ENCODE data around the gene CFAP46. TPM values are rescaled to one million over a fixed set of nuclear protein-coding genes. Genes with fewer than 3 reads are reported as not detected.

CFAP46 gene
- total RNA-seq, 1 experiment from 2014 or later: 3.3 TPM

DNA sequence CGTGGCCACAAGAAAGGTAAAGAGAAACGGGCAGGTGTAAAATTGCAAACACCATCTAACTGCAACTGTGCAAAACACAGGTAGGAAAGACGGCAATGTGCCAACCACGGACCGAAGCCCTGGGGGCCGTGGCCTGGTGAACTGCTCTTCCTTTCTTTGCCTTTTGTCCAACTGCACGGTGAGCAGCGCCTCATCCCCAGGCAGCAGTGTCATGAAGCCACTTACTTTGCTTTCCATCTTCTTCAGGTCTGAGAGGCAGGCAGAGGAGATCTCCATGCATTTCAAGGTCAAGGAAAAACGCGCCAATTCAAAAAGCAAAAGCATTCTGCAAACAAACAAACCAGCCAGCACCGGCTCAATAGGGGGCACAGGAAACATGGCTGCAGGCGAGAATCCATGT lies 12.9 kb downstream of the CFAP46 start (continued):
- TF ChIP-seq, protein P1, sequence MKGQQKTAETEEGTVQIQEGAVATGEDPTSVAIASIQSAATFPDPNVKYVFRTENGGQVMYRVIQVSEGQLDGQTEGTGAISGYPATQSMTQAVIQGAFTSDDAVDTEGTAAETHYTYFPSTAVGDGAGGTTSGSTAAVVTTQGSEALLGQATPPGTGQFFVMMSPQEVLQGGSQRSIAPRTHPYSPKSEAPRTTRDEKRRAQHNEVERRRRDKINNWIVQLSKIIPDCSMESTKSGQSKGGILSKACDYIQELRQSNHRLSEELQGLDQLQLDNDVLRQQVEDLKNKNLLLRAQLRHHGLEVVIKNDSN (CRISPR knock-in tag; IDR thresholded peaks at IDR 0.05): no peak

DNA sequence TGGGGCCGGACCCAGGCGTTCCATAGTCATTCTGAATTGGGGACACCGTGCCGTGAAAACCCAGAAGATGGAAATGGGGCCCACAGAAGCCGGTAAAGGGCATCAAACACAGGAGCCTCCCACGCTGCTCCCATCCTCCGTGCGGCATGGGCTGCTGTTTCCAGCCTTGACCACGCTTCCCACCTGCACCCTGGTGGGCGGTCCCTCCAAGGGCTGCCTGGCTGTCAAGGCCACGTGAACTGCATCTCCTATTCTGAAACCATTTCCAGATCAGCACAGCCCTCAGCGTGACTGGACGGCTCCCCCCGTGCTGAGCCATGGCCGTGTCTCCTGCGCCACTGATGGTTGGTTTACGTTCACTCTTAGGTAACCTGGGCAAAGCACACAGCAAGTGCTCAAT lies 14.1 kb downstream of the CFAP46 start:
- Mint-ChIP-seq H3K27me3 (ENCODE audit: low read depth) (no peaks in the 10 kb centered on the region), H3K4me3 (no peak overlapping the region), H3K27ac (no peak overlapping the region), H3K36me3 (no peaks in the 10 kb centered on the region), H3K4me1 (no peaks in the 10 kb centered on the region), H3K9me3 (no peaks in the 10 kb centered on the region)
- POLR2A ChIA-PET: no interaction called here
- no peak for TF ChIP-seq ZNF263 (CRISPR knock-in tag; IDR thresholded peaks at IDR 0.05; ENCODE audit: low read depth)
- TF ChIP-seq, protein P2, sequence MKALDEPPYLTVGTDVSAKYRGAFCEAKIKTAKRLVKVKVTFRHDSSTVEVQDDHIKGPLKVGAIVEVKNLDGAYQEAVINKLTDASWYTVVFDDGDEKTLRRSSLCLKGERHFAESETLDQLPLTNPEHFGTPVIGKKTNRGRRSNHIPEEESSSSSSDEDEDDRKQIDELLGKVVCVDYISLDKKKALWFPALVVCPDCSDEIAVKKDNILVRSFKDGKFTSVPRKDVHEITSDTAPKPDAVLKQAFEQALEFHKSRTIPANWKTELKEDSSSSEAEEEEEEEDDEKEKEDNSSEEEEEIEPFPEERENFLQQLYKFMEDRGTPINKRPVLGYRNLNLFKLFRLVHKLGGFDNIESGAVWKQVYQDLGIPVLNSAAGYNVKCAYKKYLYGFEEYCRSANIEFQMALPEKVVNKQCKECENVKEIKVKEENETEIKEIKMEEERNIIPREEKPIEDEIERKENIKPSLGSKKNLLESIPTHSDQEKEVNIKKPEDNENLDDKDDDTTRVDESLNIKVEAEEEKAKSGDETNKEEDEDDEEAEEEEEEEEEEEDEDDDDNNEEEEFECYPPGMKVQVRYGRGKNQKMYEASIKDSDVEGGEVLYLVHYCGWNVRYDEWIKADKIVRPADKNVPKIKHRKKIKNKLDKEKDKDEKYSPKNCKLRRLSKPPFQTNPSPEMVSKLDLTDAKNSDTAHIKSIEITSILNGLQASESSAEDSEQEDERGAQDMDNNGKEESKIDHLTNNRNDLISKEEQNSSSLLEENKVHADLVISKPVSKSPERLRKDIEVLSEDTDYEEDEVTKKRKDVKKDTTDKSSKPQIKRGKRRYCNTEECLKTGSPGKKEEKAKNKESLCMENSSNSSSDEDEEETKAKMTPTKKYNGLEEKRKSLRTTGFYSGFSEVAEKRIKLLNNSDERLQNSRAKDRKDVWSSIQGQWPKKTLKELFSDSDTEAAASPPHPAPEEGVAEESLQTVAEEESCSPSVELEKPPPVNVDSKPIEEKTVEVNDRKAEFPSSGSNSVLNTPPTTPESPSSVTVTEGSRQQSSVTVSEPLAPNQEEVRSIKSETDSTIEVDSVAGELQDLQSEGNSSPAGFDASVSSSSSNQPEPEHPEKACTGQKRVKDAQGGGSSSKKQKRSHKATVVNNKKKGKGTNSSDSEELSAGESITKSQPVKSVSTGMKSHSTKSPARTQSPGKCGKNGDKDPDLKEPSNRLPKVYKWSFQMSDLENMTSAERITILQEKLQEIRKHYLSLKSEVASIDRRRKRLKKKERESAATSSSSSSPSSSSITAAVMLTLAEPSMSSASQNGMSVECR (CRISPR knock-in tag; IDR thresholded peaks at IDR 0.05; ENCODE audit: borderline replicate concordance): no peak
- CTCF ChIA-PET: no interaction called here
- ATAC-seq (no peak), DNase-seq (ENCODE audit: low spot score) (no peak)

DNA sequence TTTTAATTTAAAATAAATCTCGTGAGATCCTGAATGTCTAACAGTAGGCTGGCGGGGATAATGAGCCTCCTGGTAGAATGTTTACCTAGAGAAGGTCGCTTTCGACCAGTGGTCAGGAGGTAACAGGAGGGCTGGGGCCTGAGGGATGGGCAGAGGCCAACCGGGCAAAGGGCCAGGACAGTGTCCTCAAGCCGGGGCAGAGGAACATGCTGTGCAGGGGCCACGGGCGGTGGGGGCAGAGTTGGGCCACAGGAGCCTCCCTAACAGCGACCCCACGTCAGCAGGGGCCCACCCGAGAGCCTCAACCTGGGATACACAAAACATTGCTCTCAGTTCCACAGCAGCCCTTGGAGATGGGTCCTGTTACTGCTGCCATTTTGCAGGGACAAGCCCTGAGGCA lies 14.5 kb downstream of the CFAP46 start:
- CTCF ChIA-PET: no interaction called here
- ATAC-seq: no peak
- POLR2A ChIA-PET: no interaction called here

More for the DNA sequence above, 14.5 kb downstream of the CFAP46 start:
- DNase-seq (ENCODE audit: low spot score): no peak
- Mint-ChIP-seq H3K9me3 (no peaks in the 10 kb centered on the region), H3K4me3 (no peak overlapping the region), H3K27me3 (ENCODE audit: low read depth) (no peaks in the 10 kb centered on the region), H3K27ac (no peak overlapping the region), H3K36me3 (no peaks in the 10 kb centered on the region), H3K4me1 (no peaks in the 10 kb centered on the region)
- TF ChIP-seq ZNF423 (CRISPR knock-in tag; IDR thresholded peaks at IDR 0.05) (no peak), GTF2I (CRISPR knock-in tag; conservative IDR thresholded peaks at IDR 0.05) (no peak), ETV6 (CRISPR knock-in tag; IDR thresholded peaks at IDR 0.05) (no peak), CREM (CRISPR knock-in tag; IDR thresholded peaks at IDR 0.05) (no peak)
- TF ChIP-seq, protein P3, sequence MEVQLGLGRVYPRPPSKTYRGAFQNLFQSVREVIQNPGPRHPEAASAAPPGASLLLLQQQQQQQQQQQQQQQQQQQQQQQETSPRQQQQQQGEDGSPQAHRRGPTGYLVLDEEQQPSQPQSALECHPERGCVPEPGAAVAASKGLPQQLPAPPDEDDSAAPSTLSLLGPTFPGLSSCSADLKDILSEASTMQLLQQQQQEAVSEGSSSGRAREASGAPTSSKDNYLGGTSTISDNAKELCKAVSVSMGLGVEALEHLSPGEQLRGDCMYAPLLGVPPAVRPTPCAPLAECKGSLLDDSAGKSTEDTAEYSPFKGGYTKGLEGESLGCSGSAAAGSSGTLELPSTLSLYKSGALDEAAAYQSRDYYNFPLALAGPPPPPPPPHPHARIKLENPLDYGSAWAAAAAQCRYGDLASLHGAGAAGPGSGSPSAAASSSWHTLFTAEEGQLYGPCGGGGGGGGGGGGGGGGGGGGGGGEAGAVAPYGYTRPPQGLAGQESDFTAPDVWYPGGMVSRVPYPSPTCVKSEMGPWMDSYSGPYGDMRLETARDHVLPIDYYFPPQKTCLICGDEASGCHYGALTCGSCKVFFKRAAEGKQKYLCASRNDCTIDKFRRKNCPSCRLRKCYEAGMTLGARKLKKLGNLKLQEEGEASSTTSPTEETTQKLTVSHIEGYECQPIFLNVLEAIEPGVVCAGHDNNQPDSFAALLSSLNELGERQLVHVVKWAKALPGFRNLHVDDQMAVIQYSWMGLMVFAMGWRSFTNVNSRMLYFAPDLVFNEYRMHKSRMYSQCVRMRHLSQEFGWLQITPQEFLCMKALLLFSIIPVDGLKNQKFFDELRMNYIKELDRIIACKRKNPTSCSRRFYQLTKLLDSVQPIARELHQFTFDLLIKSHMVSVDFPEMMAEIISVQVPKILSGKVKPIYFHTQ (CRISPR knock-in tag; IDR thresholded peaks at IDR 0.05): no peak
- TF ChIP-seq, protein P4, sequence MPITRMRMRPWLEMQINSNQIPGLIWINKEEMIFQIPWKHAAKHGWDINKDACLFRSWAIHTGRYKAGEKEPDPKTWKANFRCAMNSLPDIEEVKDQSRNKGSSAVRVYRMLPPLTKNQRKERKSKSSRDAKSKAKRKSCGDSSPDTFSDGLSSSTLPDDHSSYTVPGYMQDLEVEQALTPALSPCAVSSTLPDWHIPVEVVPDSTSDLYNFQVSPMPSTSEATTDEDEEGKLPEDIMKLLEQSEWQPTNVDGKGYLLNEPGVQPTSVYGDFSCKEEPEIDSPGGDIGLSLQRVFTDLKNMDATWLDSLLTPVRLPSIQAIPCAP (CRISPR knock-in tag; IDR thresholded peaks at IDR 0.05): no peak
- TF ChIP-seq, protein P5, sequence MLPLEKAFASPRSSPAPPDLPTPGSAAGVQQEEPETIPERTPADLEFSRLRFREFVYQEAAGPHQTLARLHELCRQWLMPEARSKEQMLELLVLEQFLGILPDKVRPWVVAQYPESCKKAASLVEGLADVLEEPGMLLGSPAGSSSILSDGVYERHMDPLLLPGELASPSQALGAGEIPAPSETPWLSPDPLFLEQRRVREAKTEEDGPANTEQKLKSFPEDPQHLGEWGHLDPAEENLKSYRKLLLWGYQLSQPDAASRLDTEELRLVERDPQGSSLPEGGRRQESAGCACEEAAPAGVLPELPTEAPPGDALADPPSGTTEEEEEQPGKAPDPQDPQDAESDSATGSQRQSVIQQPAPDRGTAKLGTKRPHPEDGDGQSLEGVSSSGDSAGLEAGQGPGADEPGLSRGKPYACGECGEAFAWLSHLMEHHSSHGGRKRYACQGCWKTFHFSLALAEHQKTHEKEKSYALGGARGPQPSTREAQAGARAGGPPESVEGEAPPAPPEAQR (CRISPR knock-in tag; IDR thresholded peaks at IDR 0.05): no peak
